ENCODE results near the gene KRT80. TPM values are rescaled to one million over a fixed set of nuclear protein-coding genes. Genes with fewer than 3 reads are reported as not detected.

KRT80 gene
- total and polyA plus RNA-seq, 2 donors from 2014 or later, result 1.0 to 12.3 TPM

- no peak for TF ChIP-seq CTCF (IDR thresholded peaks at IDR 0.05; ENCODE audit: borderline replicate concordance, extremely low read depth, insufficient read depth)
- Histone ChIP-seq H3K36me3 (ENCODE audit: control insufficient read depth in 2 of 3, insufficient read depth in 3 of 3, low read length in 3 of 3) (no peaks in the 10 kb centered on the region), H3K4me3 (ENCODE audit: low read length in 3 of 3) (no peak overlapping the region), H3K9me3 (ENCODE audit: control insufficient read depth in 2 of 3, insufficient read depth in 1 of 3, low read length in 3 of 3) (no peaks in the 10 kb centered on the region), H3K27me3 (ENCODE audit: control insufficient read depth, insufficient read depth, low read length) (no peaks in the 10 kb centered on the region), H3K9ac (ENCODE audit: low read length in 3 of 3) (no peak overlapping the region), H3K4me1 (ENCODE audit: control insufficient read depth in 2 of 3, insufficient read depth in 2 of 3, low read depth in 1 of 3, low read length in 3 of 3) (peaks cover 0 to 9% (median 4%) of the 10 kb centered on the region in 3 donors), H3K27ac (ENCODE audit: low read depth in 2 of 2, low read length in 2 of 2) (peak overlapping the region in 1 of 2 donors; percentile 34)
- DNase-seq, result peak in 2 of 5 donors; percentile 39 to 40
- intact Hi-C loops (cut with DNase I), result no loop called here
- no peak for FAIRE-seq
Observed at GRCh38 chr12:52207106-52207505, 15.3 kb upstream of the KRT80 start.

- no peaks in the 10 kb centered on the region for H3K27me3 ChIP-seq (ENCODE audit: control insufficient read depth, insufficient read depth, low read length)
- intact Hi-C loops (cut with DNase I), result no loop called here
- FAIRE-seq (no peak), DNase-seq (peak in 2 of 5 donors; percentile 38 to 61)
- H3K4me3 ChIP-seq (ENCODE audit: low read length in 3 of 3), result no peak overlapping the region
- H3K27ac ChIP-seq (ENCODE audit: low read depth in 2 of 2, low read length in 2 of 2), result no peak overlapping the region
- TF ChIP-seq CTCF (IDR thresholded peaks at IDR 0.05; ENCODE audit: borderline replicate concordance, extremely low read depth, insufficient read depth), result no peak
- H3K9me3 ChIP-seq (ENCODE audit: control insufficient read depth in 2 of 3, insufficient read depth in 1 of 3, low read length in 3 of 3), result no peaks in the 10 kb centered on the region
- H3K9ac ChIP-seq (ENCODE audit: low read length in 3 of 3), result no peak overlapping the region
- H3K4me1 ChIP-seq (ENCODE audit: control insufficient read depth in 2 of 3, insufficient read depth in 2 of 3, low read depth in 1 of 3, low read length in 3 of 3), result peaks cover 0 to 10% (median 4%) of the 10 kb centered on the region in 3 donors
- H3K36me3 ChIP-seq (ENCODE audit: control insufficient read depth in 2 of 3, insufficient read depth in 3 of 3, low read length in 3 of 3), result no peaks in the 10 kb centered on the region
Observed at GRCh38 chr12:52206304-52207040, 14.7 kb upstream of the KRT80 start.

DNA sequence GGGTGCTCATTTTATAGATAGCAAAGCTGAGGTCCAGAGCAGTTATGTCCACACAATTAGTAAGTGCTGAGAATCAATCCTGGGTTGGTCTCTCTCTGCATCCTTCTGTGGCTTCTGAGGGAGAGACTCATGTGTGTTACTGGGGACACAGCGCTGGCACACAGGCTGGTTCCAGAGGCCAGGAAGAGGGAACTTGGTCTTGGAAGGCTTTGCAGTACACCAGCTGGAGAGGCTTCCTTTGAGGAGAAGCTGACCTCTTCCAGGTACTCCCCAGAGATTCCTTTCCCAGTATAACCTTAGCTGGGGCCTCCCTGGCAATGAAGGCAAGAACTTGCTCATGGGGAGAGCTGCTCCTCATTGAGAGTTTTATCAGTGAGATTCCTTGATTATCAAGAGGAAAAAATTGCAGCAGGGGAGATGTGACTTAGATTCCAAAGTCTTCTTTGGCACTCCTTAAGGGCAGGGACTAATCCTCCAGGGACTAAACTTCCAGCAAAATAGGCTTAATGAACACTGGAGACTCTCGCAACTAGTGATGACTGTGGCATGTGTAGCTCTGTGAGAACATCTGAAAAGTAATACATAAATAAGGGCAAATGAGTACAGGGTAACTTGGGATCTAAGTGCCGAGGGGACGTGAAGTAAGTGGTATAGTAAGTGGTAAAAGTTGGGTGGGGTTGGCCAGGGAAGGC lies 13.9 kb upstream of the KRT80 start:
- no peaks in the 10 kb centered on the region for H3K9me3 ChIP-seq (ENCODE audit: control insufficient read depth in 2 of 3, insufficient read depth in 1 of 3, low read length in 3 of 3)
- FAIRE-seq (no peak), DNase-seq (peak in 1 of 5 donors; percentile 21)
- no peaks in the 10 kb centered on the region for H3K27me3 ChIP-seq (ENCODE audit: control insufficient read depth, insufficient read depth, low read length)
- H3K27ac ChIP-seq (ENCODE audit: low read depth in 2 of 2, low read length in 2 of 2), result no peak overlapping the region
- intact Hi-C loops (cut with DNase I), result no loop called here
- H3K36me3 ChIP-seq (ENCODE audit: control insufficient read depth in 2 of 3, insufficient read depth in 3 of 3, low read length in 3 of 3), result no peaks in the 10 kb centered on the region
- TF ChIP-seq CTCF (IDR thresholded peaks at IDR 0.05; ENCODE audit: borderline replicate concordance, extremely low read depth, insufficient read depth), result no peak
- peaks cover 0 to 10% (median 4%) of the 10 kb centered on the region in 3 donors for H3K4me1 ChIP-seq (ENCODE audit: control insufficient read depth in 2 of 3, insufficient read depth in 2 of 3, low read depth in 1 of 3, low read length in 3 of 3)
- no peak overlapping the region for H3K9ac ChIP-seq (ENCODE audit: low read length in 3 of 3)
- no peak overlapping the region for H3K4me3 ChIP-seq (ENCODE audit: low read length in 3 of 3)
